ENCODE results near the gene ARHGAP19. TPM values are rescaled to one million over a fixed set of nuclear protein-coding genes. Genes with fewer than 3 reads are reported as not detected.
A peak's percentile ranks its signal among the peaks of the same experiment; 100 is the strongest.

Gene ARHGAP19
- total and polyA plus RNA-seq, 2 donors (not counting 3 experiments of a cell fraction or from before 2014, with no cell fraction given), result 6.8 to 20.0 TPM

DNA sequence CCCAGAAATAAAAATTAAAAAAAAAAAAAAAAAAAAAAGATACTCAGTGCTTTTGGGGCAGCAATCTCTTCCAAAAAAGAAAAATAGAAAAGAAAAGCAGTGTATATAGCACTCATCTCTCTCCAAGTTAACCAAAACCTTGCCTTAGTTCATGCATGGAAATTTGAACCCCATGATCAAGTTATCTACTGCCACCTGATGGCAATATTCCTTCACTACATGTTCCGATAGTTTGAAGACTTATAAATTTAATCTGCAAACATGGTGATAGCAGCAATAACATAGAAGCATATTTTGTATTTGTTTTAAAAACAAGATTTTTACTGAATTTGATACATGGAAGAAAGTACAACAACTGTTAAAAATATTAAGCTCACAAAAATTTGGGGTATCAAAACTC, 58.0 kb downstream of the ARHGAP19 start:
- no peaks in the 10 kb centered on the region for H3K79me2 ChIP-seq (ENCODE audit: control insufficient read depth, insufficient read depth, low read length)
- H3K4me3 ChIP-seq (replicated peaks in 1 of 3; ENCODE audit: insufficient read depth in 1 of 3, low read depth in 1 of 3, low read length in 3 of 3), result no peak overlapping the region
- H3K4me2 ChIP-seq (ENCODE audit: insufficient read depth, low read length), result no peak overlapping the region
- dilution Hi-C loops (cut with MboI; ENCODE audit: extremely low pct_ligation_motif_present, low sequenced_read_pairs), result no loop called here
- intact Hi-C loops (cut with micrococcal nuclease), result loop anchor here (1.0 kb wide), 3 partner anchors 24 to 161 kb away; no protein-coding TSS in a partner anchor
- H3K27me3 ChIP-seq (ENCODE audit: control insufficient read depth in 2 of 2, insufficient read depth in 2 of 2, low read length in 2 of 2), result no peaks in the 10 kb centered on the region
- H2AFZ ChIP-seq (ENCODE audit: low read depth, low read length), result no peak overlapping the region
- no peak overlapping the region for H3K9ac ChIP-seq (replicated peaks; ENCODE audit: extremely low read depth, insufficient read depth, low read length)
- DNase-seq (ENCODE audit: low read depth, low spot score) (peak; percentile 62), FAIRE-seq (peak; percentile 68)
- no peaks in the 10 kb centered on the region for H3K9me3 ChIP-seq (replicated peaks; ENCODE audit: control insufficient read depth, insufficient read depth, low read length)
- TF ChIP-seq MAX (IDR thresholded peaks at IDR 0.05; ENCODE audit: insufficient read depth, insufficient read length), result no peak
- TF ChIP-seq GATA2 (IDR thresholded peaks at IDR 0.05; ENCODE audit: insufficient read depth, insufficient read length, low read depth, low read length), result no peak
- no peak for TF ChIP-seq POLR2AphosphoS5 (IDR thresholded peaks at IDR 0.05; ENCODE audit: insufficient read depth, low read depth, low read length)
- no peak for TF ChIP-seq EZH2 (IDR thresholded peaks at IDR 0.05; ENCODE audit: borderline replicate concordance, low read depth, low read length, severe bottlenecking)
- no peak for TF ChIP-seq POLR2A (IDR thresholded peaks at IDR 0.05; ENCODE audit: low read depth, low read length)
- TF ChIP-seq CTCF (IDR thresholded peaks at IDR 0.05; ENCODE audit: extremely low read depth in 1 of 2, insufficient read depth in 1 of 2, low read depth in 1 of 2, low read length in 2 of 2), result peak; percentile 43 to 50
- TF ChIP-seq MYC (IDR thresholded peaks at IDR 0.05; ENCODE audit: low read depth, low read length), result no peak
- no peak for TF ChIP-seq JUN (IDR thresholded peaks at IDR 0.05; ENCODE audit: borderline replicate concordance, insufficient read depth, insufficient read length, low read depth)
- ChIA-PET POLR2A (no interaction called here), CTCF (interaction anchor here (1.2 to 7.1 kb wide), 14 partner anchors 10 to 593 kb away, joined by 3 to 126 read pairs (median 8); no protein-coding TSS in a partner anchor)
- H4K20me1 ChIP-seq (replicated peaks; ENCODE audit: control insufficient read depth, extremely low read depth, insufficient read depth, low read length), result no peaks in the 10 kb centered on the region
- H3K36me3 ChIP-seq (ENCODE audit: control insufficient read depth in 2 of 2, extremely low read depth in 1 of 2, insufficient read depth in 2 of 2, low read length in 2 of 2), result no peaks in the 10 kb centered on the region
- H3K27ac ChIP-seq (ENCODE audit: insufficient read depth, low read depth, low read length), result no peak overlapping the region
- no peaks in the 10 kb centered on the region for H3K9me1 ChIP-seq (replicated peaks; ENCODE audit: control insufficient read depth, extremely low read depth, insufficient read depth, low read length)
- no peaks in the 10 kb centered on the region for H3K4me1 ChIP-seq (ENCODE audit: control insufficient read depth, extremely low read depth, insufficient read depth, low read length)
- no TSS peak for BruUV-seq (replicated peaks)

Measured in endothelial cell of umbilical vein (primary cell).